ENCODE measurements around the gene NOD1. TPM values are rescaled to one million over a fixed set of nuclear protein-coding genes. Genes with fewer than 3 reads are reported as not detected.

NOD1 gene
- total and polyA plus RNA-seq, 2 of the 8 experiments (the other 6 are each of a cell fraction or from before 2014, with no cell fraction given): 3.8 to 6.5 TPM

DNA sequence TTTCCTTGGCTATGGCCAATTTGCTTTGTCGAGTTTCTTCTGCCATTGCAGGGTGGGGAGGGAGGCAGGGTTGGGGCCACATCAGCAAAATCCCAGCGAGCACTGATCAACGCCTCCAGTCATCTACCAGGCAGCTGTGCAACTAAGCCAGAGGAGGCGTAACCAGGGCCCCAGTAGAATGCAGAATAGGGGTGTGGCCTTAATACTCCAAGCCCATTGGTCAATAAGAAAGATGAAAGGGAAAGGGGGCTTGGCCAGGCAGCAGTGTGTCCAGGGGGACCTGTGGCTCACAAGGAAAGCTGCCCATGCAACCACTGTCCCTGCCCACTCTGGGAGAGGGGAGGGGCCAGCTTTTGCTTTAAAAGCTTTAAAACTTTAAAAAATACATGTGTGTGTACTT lies 47.6 kb upstream of the NOD1 start:
- H3K27me3 ChIP-seq (replicated peaks in 1 of 4; ENCODE audit: control insufficient read depth in 3 of 4, extremely low read depth in 1 of 4, insufficient read depth in 3 of 4, low read length in 3 of 4): no peaks in the 10 kb centered on the region
- H3K79me1 ChIP-seq (ENCODE audit: low read depth, low read length): no peaks in the 10 kb centered on the region
- H2BK12ac ChIP-seq (ENCODE audit: low read depth, low read length): no peak overlapping the region
- WGBS, 2 experiments (ENCODE audit: extremely low coverage in 1 of 2, insufficient coverage in 1 of 2, insufficient read length in 1 of 2, insufficient replicate concordance in 2 of 2, low coverage in 1 of 2, low lambda C conversion rate in 2 of 2, missing lambda C conversion rate in 1 of 2): 92% methylated on average over 2 of the region's 4 CpGs; no CpG with 5 or more reads in 1 of the 2 experiments
- H3K9me3 ChIP-seq (ENCODE audit: insufficient read depth in 2 of 2, low read depth in 1 of 2, low read length in 1 of 2): no peaks in the 10 kb centered on the region
- no peak overlapping the region for H2BK5ac ChIP-seq (ENCODE audit: low read depth, low read length)
- no peak overlapping the region for H3K9ac ChIP-seq (replicated peaks in 1 of 4; ENCODE audit: extremely low read depth in 1 of 4, low read depth in 3 of 4, low read length in 3 of 4)
- H3K79me2 ChIP-seq (ENCODE audit: control insufficient read depth in 1 of 2, insufficient read depth in 2 of 2, low read length in 2 of 2): no peaks in the 10 kb centered on the region
- no peaks in the 10 kb centered on the region for H3K23me2 ChIP-seq (ENCODE audit: low read depth, low read length)
- no peak overlapping the region for H3K14ac ChIP-seq (ENCODE audit: insufficient read length)
- H2AFZ ChIP-seq (ENCODE audit: low read length): no peak overlapping the region
- H3K27ac ChIP-seq (ENCODE audit: low read depth, low read length): no peak overlapping the region
- H3K4me3 ChIP-seq (ENCODE audit: extremely low read depth in 1 of 4, insufficient read depth in 2 of 4, low read depth in 3 of 4, low read length in 4 of 4): no peak overlapping the region
- no peak overlapping the region for H4K8ac ChIP-seq (ENCODE audit: extremely low read depth, insufficient read depth, low read length)
- H2BK120ac ChIP-seq (replicated peaks; ENCODE audit: low read depth, low read length): no peak overlapping the region
- POLR2A ChIA-PET (ENCODE audit: partially characterized antibody): interaction anchor here (1.6 kb wide), 1 partner anchor 15 kb away, joined by 3 read pairs; no protein-coding TSS in a partner anchor
- CTCF ChIA-PET (ENCODE audit: partially characterized antibody): interaction anchor here (1.3 to 1.7 kb wide), 3 partner anchors 14 to 38 kb away, joined by 3 to 7 read pairs (median 6); no protein-coding TSS in a partner anchor
- H2AK5ac ChIP-seq (ENCODE audit: low read depth, low read length): no peak overlapping the region
- H3K4me1 ChIP-seq (replicated peaks in 1 of 4; ENCODE audit: control insufficient read depth in 3 of 4, insufficient read depth in 4 of 4, low read length in 3 of 4): no peaks in the 10 kb centered on the region
- TF ChIP-seq SP2 (IDR thresholded peaks at IDR 0.05; ENCODE audit: low read length) (no peak), SP1 (IDR thresholded peaks at IDR 0.05; ENCODE audit: low read depth, low read length) (no peak), GABPA (IDR thresholded peaks at IDR 0.05; ENCODE audit: borderline replicate concordance, insufficient read depth, low read length) (no peak)
- H3K4me2 ChIP-seq (ENCODE audit: insufficient read depth in 1 of 2, low read depth in 2 of 2, low read length in 2 of 2): no peak overlapping the region
- H3K56ac ChIP-seq (replicated peaks; ENCODE audit: insufficient read length, low read depth, low read length): no peak overlapping the region
- no peak overlapping the region for H3K23ac ChIP-seq (ENCODE audit: insufficient read length)
- no peak overlapping the region for H2BK15ac ChIP-seq (ENCODE audit: low read length)
- FAIRE-seq (no peak), DNase-seq (ENCODE audit: low read depth in 1 of 2, low spot score in 2 of 2) (no peak)
- no peak overlapping the region for H4K5ac ChIP-seq (ENCODE audit: insufficient read length, low read depth, low read length)
- H4K91ac ChIP-seq (replicated peaks; ENCODE audit: insufficient read length, low read length): no peak overlapping the region
- H3K4ac ChIP-seq (replicated peaks; ENCODE audit: insufficient read length, low read depth, low read length): no peak overlapping the region
- H3K36me3 ChIP-seq (ENCODE audit: control insufficient read depth in 2 of 4, insufficient read depth in 4 of 4, low read length in 3 of 4): no peaks in the 10 kb centered on the region
- no peak overlapping the region for H3K18ac ChIP-seq (ENCODE audit: extremely low read depth, low read length)
- no peaks in the 10 kb centered on the region for H4K20me1 ChIP-seq (replicated peaks in 1 of 2; ENCODE audit: control insufficient read depth in 1 of 2, insufficient read depth in 2 of 2, low read length in 2 of 2)
- no peak overlapping the region for H2BK20ac ChIP-seq (ENCODE audit: low read length)

Data from H1 (cell line).